Mesangial cell (primary cell): ENCODE results near the gene ADPRHL1. TPM values are rescaled to one million over a fixed set of nuclear protein-coding genes. Genes with fewer than 3 reads are reported as not detected.

ENCODE experiments used
- total RNA-seq: library from RNA; depleted of rRNA; stranded (reverse); fragments of >200 nt; gene quantifications from 2 replicates; pipeline ENCODE4 v1.2.3, GENCODE V29; 2015

ADPRHL1 gene
- 1.1 and 1.8 TPM in 2 replicates for total RNA-seq

DNA sequence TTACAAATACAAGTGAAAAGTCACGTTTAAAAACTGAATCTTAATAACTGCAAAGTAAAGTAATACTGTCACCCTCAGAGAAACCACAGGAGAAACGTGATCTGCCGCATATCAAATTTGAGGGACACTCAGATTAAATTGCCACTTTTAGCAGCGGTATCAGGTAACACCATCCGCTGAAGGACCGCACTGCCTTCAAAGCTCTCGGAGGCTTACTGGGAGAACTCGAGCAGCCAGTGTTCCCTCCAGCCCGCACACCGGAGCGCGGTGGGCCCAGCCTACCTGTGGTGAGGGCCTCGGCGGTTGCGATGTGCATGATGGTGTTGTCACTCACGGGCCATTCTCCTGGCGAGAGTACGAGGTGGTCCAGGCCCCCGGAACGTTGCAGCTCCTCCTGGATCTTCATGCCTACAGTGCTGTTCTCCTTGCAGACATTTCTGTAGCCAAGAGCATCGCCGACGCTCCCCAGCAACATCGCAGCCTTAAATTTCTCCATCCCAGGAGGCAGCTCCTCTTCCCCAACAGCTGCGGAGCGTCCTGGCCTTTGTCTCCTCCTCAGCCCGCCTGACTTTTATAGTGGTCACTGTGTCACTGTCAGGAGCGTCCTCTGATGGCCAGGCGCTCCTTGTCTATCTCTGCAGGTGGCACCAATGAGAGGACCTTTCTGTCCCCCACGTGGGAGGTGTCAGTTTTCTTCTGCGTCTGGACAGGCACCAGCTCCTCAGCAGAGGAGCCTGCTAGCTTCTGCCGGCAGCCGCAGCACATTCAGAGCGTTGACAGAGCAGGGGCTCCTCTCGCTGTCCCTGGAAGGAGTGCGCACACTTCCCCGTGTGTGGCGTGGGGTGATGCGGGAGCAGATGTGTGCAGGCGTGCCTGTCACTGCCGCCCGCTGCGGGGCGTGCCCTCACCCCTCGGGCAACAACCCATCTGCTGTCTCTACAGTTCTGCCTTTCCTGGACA, at the start of gene ADPRHL1:
Gene ADPRHL1, minus strand, starts transcription at position 547 of the 960 bp plus-strand sequence. Its CDS starts 51 bp downstream, at position 496.

GRCh38 chr13:113490496-113491417, 37.5 kb upstream of the ADPRHL1 start, which contains the start of gene DCUN1D2:
Gene DCUN1D2, minus strand, starts transcription at chr13:113490711. Its CDS starts 42 bp downstream, at chr13:113490669.

Other genes with a start within 250 kb of the ADPRHL1 start
- 31.1 and 42.7 TPM in 2 replicates for gene PCID2, start 244.8 kb downstream of the ADPRHL1 start, total RNA-seq
- 141 and 152 TPM in 2 replicates for gene CUL4A, start 243.9 kb downstream of the ADPRHL1 start, total RNA-seq
- 157 and 257 TPM in 2 replicates for gene LAMP1, start 156.2 kb downstream of the ADPRHL1 start, total RNA-seq
- gene GRTP1, start 89.4 kb downstream of the ADPRHL1 start, total RNA-seq: 1.1 and 3.8 TPM in 2 replicates
- 4.9 and 10.4 TPM in 2 replicates for gene DCUN1D2, start 37.2 kb upstream of the ADPRHL1 start, total RNA-seq
- 34.2 and 83.1 TPM in 2 replicates for gene TFDP1, start 131.3 kb upstream of the ADPRHL1 start, total RNA-seq
- not detected in 2 replicates for gene ATP4B, start 204.7 kb upstream of the ADPRHL1 start, total RNA-seq
- gene GRK1, start 213.7 kb upstream of the ADPRHL1 start, total RNA-seq: not detected in 2 replicates